C4-2B (cell line): ENCODE data around the gene RPAP3.

Experiments used
- ZFX ChIP-seq: fragments of 450-650 bp; IDR thresholded peaks from 2 replicates; pipeline ENCODE4 v1.6.1; 2017
- TF ChIP-seq, protein P1 (sequence below): fragments of 450-650 bp; conservative IDR thresholded peaks from 2 replicates; pipeline ENCODE4 v1.5.1; 2017; ENCODE audit warnings: mild to moderate bottlenecking

DNA sequence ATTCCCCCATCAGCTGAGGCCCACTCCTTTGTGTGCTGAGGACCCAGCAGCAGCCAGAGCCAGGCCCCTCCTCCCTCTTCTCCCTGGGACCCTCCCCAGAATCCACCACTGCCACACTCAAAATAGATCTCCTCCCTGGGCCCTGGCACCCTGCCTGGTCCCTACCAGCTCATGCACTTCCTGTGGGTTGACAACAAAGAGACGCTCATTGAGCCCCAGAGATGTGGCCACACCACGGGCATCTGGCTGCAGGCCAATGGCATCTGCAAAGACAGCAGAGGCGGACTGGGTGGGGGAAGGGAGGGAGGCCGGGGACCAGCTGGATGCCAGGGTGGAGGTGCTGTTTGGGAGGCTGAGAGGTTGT, 35.5 kb upstream of the RPAP3 start:
- TF ChIP-seq, protein P1, sequence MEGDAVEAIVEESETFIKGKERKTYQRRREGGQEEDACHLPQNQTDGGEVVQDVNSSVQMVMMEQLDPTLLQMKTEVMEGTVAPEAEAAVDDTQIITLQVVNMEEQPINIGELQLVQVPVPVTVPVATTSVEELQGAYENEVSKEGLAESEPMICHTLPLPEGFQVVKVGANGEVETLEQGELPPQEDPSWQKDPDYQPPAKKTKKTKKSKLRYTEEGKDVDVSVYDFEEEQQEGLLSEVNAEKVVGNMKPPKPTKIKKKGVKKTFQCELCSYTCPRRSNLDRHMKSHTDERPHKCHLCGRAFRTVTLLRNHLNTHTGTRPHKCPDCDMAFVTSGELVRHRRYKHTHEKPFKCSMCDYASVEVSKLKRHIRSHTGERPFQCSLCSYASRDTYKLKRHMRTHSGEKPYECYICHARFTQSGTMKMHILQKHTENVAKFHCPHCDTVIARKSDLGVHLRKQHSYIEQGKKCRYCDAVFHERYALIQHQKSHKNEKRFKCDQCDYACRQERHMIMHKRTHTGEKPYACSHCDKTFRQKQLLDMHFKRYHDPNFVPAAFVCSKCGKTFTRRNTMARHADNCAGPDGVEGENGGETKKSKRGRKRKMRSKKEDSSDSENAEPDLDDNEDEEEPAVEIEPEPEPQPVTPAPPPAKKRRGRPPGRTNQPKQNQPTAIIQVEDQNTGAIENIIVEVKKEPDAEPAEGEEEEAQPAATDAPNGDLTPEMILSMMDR = no peak
- TF ChIP-seq ZFX = no peak
